Stimulated activated effector memory CD8-positive, alpha-beta T cell treated with anti-CD3 and anti-CD28 coated beads, Interleukin-12 subunit alpha, Interleukin-12 subunit beta, amount 100 ng/mL, for 72 hours (primary cell): ENCODE measurements around the gene TEF.
A peak's percentile ranks its signal among the peaks of the same experiment; 100 is the strongest.
"Not testable (repeated sequence)": the region's sequence is repeated elsewhere in the genome, so short reads cannot be mapped to it uniquely, and the experiment has no call there.

Experiments used
- ATAC-seq: fragments of 150-1000 bp; cut with Tn5 transposase; 2 replicates; pipeline ENCODE4 v1.10.0; 2021
- DNase-seq, 2 donors: peaks; one replicate each; pipeline ENCODE4 v3.0.0; 2021 to 2022; ENCODE audit warnings: low spot score in 2 of 2
- H3K27ac Mint-ChIP-seq: one replicate; pipeline ENCODE4 v1.8.0; 2022; ENCODE audit warnings: mild to moderate bottlenecking, mixed read lengths
- H3K36me3 Mint-ChIP-seq: one replicate; pipeline ENCODE4 v1.8.0; 2022; ENCODE audit warnings: mild to moderate bottlenecking, mixed read lengths
- H3K4me1 Mint-ChIP-seq: one replicate; pipeline ENCODE4 v1.8.0; 2022; ENCODE audit warnings: mixed read lengths
- H3K4me3 Mint-ChIP-seq: one replicate; pipeline ENCODE4 v1.8.0; 2022; ENCODE audit warnings: mild to moderate bottlenecking, mixed read lengths
- H3K9me3 Mint-ChIP-seq: one replicate; pipeline ENCODE4 v1.8.0; 2022; ENCODE audit warnings: mixed read lengths

Gene TEF

GRCh38 chr22:41415554-41415953 is 33.8 kb downstream of the TEF start:
- Mint-ChIP-seq H3K36me3 (peaks cover 28% of the 10 kb centered on the region), H3K4me1 (peaks cover 40% of the 10 kb centered on the region), H3K27ac (peak overlapping the region; percentile 99)

GRCh38 chr22:41417622-41418390 is 36.1 kb downstream of the TEF start:
- peaks cover 22% of the 10 kb centered on the region for H3K4me1 Mint-ChIP-seq
- no peaks in the 10 kb centered on the region for H3K9me3 Mint-ChIP-seq
- peak overlapping the region; percentile 5 for H3K27ac Mint-ChIP-seq
- no peak for DNase-seq
- H3K4me3 Mint-ChIP-seq = no peak overlapping the region
- ATAC-seq = no peak
- peaks cover 24% of the 10 kb centered on the region for H3K36me3 Mint-ChIP-seq

More at GRCh38 chr22:41415554-41415953, 33.8 kb downstream of the TEF start:
- Mint-ChIP-seq H3K4me3 (peak overlapping the region; percentile 93), H3K9me3 (no peaks in the 10 kb centered on the region)
- DNase-seq (no peak), ATAC-seq (no peak)

DNA sequence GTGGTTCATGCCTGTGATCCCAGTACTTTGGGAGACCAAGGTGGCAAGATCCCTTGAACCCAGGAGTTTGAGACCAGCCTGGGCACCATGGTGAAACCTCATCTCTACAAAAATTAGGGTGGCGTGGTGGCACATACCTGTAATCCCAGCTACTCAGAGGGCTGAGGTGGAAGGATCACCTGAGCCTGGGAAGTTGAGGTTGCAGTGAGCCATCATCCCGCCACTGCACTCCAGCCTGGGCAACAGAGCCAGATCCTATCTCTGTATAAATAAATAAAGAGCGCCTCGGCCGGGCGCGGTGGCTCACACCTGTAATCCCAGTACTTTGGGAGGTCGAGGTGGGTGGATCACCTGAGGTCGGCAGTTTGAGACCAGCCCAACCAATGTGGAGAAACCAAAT is 37.0 kb downstream of the TEF start:
- H3K9me3 Mint-ChIP-seq = no peaks in the 10 kb centered on the region
- DNase-seq (no peak), ATAC-seq (no peak)
- H3K27ac Mint-ChIP-seq = peak overlapping the region; percentile 5
- H3K4me3 Mint-ChIP-seq = no peak overlapping the region
- H3K4me1 Mint-ChIP-seq = peaks cover 22% of the 10 kb centered on the region
- peaks cover 24% of the 10 kb centered on the region for H3K36me3 Mint-ChIP-seq

GRCh38 chr22:41425660-41426365 is 44.1 kb downstream of the TEF start:
- Mint-ChIP-seq H3K9me3 (no peaks in the 10 kb centered on the region), H3K4me3 (no peak overlapping the region), H3K36me3 (peaks cover 64% of the 10 kb centered on the region), H3K27ac (peak overlapping the region; percentile 61), H3K4me1 (peaks cover 15% of the 10 kb centered on the region)
- DNase-seq (peak in 1 of 2 donors; percentile 71), ATAC-seq (peak; percentile 90)

DNA sequence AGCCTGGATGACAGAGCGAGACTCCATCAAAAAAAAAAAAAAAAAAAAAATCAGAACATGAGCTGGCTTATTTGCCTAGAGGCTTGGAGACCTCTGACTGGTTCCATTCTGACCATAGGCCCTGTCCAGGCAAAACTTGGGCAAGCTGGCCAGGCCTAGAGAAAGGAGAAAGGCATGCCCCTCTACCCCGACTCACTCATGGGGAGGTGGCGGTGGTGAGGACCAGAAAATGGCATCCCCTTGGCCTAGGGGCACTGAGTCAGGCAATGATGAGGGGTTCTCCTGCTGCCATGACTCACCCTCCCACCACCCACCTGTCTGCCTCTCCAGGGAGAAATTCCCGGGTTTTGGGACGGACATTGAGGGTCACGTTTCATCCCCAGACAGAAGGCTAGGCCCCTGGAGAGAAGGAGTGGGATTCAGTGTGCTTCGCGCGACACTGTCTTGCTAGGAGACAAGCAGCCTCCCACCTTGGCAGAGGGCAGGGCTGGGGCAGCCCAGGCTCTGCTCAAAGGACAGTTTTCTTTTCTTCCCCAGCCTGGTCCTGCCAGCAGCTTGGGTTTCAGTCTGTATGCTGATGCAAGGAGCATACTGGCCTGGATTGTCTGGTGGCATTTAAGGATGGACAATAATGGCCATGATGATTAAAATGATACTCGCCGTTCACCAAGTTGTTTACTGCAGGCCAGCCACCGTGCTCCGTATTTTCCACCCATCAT is 47.6 kb downstream of the TEF start:
- peaks cover 78% of the 10 kb centered on the region for H3K36me3 Mint-ChIP-seq
- no peak overlapping the region for H3K4me3 Mint-ChIP-seq
- H3K27ac Mint-ChIP-seq = no peak overlapping the region
- no peaks in the 10 kb centered on the region for H3K9me3 Mint-ChIP-seq
- DNase-seq (no peak), ATAC-seq (no peak)
- H3K4me1 Mint-ChIP-seq = peaks cover 27% of the 10 kb centered on the region

GRCh38 chr22:41429951-41430332 is 48.2 kb downstream of the TEF start:
- Mint-ChIP-seq H3K36me3 (peaks cover 78% of the 10 kb centered on the region), H3K4me1 (peaks cover 32% of the 10 kb centered on the region), H3K9me3 (no peaks in the 10 kb centered on the region), H3K4me3 (no peak overlapping the region), H3K27ac (no peak overlapping the region)
- no peak for DNase-seq
- ATAC-seq = no peak

DNA sequence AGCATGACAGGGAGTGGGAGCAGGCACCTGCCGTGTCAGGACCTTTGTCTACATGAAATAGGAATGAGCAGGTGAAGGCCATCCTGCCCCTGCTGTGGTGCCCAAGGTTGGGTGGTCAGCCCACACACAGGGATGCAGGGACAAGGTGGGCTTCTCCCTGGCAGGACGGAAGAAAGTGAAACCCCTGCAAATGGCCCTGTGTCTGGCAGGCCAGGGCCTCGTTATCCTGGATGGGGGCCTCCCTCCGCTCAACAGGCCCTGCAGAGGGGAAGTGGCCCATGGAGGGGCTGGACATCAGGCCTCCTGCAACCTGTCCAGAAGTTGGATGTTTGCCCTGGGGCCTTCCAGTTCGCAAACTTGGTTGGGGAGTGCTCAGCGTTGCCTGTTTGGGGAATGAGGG is 49.9 kb downstream of the TEF start:
- peak overlapping the region; percentile 76 for H3K27ac Mint-ChIP-seq
- H3K4me1 Mint-ChIP-seq = peaks cover 37% of the 10 kb centered on the region
- no peak for ATAC-seq
- DNase-seq = no peak
- H3K36me3 Mint-ChIP-seq = peaks cover 80% of the 10 kb centered on the region
- H3K9me3 Mint-ChIP-seq = no peaks in the 10 kb centered on the region
- H3K4me3 Mint-ChIP-seq = no peak overlapping the region

DNA sequence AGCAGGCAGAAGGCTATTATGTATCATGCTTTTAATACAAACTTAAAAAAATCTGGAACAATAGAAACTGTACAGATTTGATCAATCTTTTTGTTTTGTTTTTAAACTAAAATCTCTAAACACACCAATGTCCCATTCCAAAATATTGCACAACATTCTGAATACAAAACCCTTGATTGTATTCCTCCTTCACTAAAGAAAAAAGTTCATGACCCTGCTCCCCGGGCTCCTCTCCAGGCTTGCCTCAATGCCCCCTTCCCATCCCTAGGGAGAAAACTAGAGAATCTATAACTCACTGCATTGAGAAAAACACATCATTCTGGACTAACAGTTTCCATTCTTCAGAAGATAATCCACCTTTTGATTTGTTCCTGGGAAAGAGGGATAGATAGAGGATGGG is 51.7 kb downstream of the TEF start:
- not testable (repeated sequence) for H3K9me3 Mint-ChIP-seq, H3K4me3 Mint-ChIP-seq, ATAC-seq, DNase-seq
- peaks cover 84% of the 10 kb centered on the region for H3K36me3 Mint-ChIP-seq
- peaks cover 39% of the 10 kb centered on the region for H3K4me1 Mint-ChIP-seq
- H3K27ac Mint-ChIP-seq = peak overlapping the region; percentile 20

GRCh38 chr22:41434361-41435003 is 52.7 kb downstream of the TEF start:
- H3K4me3 Mint-ChIP-seq, ATAC-seq, DNase-seq, H3K9me3 Mint-ChIP-seq: not testable (repeated sequence)
- Mint-ChIP-seq H3K36me3 (peaks cover 94% of the 10 kb centered on the region), H3K27ac (peak overlapping the region; percentile 78), H3K4me1 (peaks cover 39% of the 10 kb centered on the region)

- DNase-seq (no peak), ATAC-seq (no peak)
- H3K27ac Mint-ChIP-seq = peak overlapping the region; percentile 78
- peaks cover 100% of the 10 kb centered on the region for H3K36me3 Mint-ChIP-seq
- no peaks in the 10 kb centered on the region for H3K9me3 Mint-ChIP-seq
- peaks cover 39% of the 10 kb centered on the region for H3K4me1 Mint-ChIP-seq
- H3K4me3 Mint-ChIP-seq = no peak overlapping the region
Observed at GRCh38 chr22:41435560-41435959, 53.8 kb downstream of the TEF start.

DNA sequence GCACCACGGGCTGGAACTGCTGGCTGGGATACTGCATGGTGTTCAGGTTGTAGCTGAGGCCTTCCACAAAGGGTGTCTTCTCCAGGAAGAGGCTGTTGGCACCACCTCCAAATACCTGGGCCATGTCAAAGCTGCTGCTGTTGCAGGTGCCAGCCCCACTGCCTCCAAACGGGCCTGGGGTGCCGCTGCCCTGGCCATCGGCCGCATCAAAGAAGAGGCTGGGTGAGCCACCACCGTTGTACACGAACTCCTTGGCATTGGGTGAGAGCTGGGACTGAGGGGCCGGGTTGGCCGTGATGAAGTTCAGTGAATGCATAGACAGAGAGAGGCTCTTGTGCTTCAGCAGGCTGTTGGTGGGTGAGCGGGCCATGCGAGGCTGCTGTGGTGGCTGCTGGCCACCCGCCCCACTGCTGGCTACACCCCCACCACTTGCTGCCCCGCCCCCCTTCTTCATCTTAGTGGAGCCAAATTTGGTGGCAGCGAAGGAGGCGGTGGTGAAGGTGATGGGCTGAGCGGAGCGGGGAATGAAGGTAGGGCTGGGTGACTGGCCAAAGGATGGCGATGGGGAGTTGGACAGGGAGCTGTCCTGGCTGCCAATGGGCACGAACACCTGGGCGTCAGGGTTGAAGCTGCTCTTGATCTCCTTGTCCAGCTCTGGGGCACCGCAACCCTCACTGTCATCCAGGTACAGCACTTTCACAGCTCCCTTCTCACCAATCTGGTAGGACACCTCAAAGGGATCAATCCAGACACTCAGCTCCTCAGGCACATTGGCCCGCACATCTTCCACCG is 54.8 kb downstream of the TEF start:
- DNase-seq (no peak), ATAC-seq (no peak)
- H3K27ac Mint-ChIP-seq = peak overlapping the region; percentile 78
- H3K4me1 Mint-ChIP-seq = peaks cover 33% of the 10 kb centered on the region
- peaks cover 100% of the 10 kb centered on the region for H3K36me3 Mint-ChIP-seq
- H3K9me3 Mint-ChIP-seq = no peaks in the 10 kb centered on the region
- no peak overlapping the region for H3K4me3 Mint-ChIP-seq

GRCh38 chr22:41437198-41437597 is 55.5 kb downstream of the TEF start:
- Mint-ChIP-seq H3K27ac (peak overlapping the region; percentile 78), H3K9me3 (no peaks in the 10 kb centered on the region), H3K4me3 (no peak overlapping the region), H3K36me3 (peaks cover 100% of the 10 kb centered on the region), H3K4me1 (peaks cover 31% of the 10 kb centered on the region)
- no peak for ATAC-seq
- DNase-seq = no peak

GRCh38 chr22:41440511-41440910 is 58.8 kb downstream of the TEF start:
- H3K9me3 Mint-ChIP-seq, ATAC-seq, H3K27ac Mint-ChIP-seq, DNase-seq, H3K4me3 Mint-ChIP-seq: not testable (repeated sequence)
- peaks cover 100% of the 10 kb centered on the region for H3K36me3 Mint-ChIP-seq
- H3K4me1 Mint-ChIP-seq = peaks cover 23% of the 10 kb centered on the region

- peak overlapping the region; percentile 20 for H3K27ac Mint-ChIP-seq
- DNase-seq = no peak
- H3K4me3 Mint-ChIP-seq = peak overlapping the region; percentile 99
- H3K4me1 Mint-ChIP-seq = peaks cover 6% of the 10 kb centered on the region
- no peak for ATAC-seq
- H3K9me3 Mint-ChIP-seq = no peaks in the 10 kb centered on the region
- H3K36me3 Mint-ChIP-seq = peaks cover 100% of the 10 kb centered on the region
Observed at GRCh38 chr22:41442240-41442792, 60.6 kb downstream of the TEF start.
